HG03457 (cell line): ENCODE measurements around the gene ADORA1.

Experiments used
- ATAC-seq: cut with Tn5 transposase; IDR thresholded peaks from one replicate; pipeline ENCODE4 v1.9.1; 2021; ENCODE audit warnings: moderate number of reproducible peaks; ENCODE audit not compliant: unreplicated experiment

Gene ADORA1

DNA sequence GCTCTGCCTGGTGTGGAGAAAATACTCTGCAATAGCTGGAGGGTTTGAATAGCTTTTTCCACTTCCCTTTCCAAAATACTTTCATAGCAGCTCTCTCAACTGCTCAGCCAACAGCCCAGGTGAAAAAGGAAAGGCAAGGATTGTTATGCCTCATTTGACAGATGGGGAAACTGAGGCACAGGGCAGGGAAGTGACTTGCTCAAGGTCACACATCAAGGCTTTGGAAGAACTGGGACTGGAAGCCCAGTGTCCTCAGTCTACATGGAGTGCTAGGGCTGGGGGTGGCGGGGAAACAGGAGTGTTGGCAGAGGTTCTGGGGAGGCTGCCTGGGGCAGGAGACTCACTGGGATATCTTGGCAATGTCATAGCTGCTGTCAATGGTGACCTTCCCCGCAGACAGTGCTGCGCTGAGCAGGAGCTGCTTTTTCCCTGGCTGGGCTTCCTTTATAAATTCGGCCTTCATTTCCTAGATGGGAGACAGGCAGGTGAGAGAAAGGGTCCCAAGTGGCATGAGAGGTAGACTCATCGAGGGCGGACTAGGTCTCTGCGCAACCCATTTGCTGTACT, 54.9 kb downstream of the ADORA1 start:
- no peak for ATAC-seq

DNA sequence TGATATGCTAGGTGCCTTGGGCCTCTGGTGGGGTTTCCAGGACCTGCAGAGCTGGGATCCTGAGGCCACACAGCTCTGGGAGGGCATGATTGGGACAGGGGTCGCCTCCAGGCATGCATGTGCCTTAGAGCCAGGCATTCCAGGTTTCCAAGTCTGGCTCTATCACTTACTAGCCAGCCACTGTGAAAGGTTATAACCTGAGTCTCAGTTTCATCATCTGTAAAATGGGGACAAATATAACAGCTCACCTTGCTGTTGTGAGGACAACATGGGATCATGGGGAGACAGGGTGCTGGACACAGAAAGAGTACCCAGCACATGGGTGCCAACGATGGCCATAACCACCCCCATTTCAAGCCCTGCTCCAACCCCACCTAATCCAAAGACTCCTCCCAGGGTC, 56.3 kb downstream of the ADORA1 start:
- ATAC-seq = no peak

GRCh38 chr1:203184467-203184866, 56.9 kb downstream of the ADORA1 start:
- ATAC-seq = no peak

- ATAC-seq = no peak
These were observed 57.5 kb downstream of the ADORA1 start for GRCh38 chr1:203185061-203185461.

DNA sequence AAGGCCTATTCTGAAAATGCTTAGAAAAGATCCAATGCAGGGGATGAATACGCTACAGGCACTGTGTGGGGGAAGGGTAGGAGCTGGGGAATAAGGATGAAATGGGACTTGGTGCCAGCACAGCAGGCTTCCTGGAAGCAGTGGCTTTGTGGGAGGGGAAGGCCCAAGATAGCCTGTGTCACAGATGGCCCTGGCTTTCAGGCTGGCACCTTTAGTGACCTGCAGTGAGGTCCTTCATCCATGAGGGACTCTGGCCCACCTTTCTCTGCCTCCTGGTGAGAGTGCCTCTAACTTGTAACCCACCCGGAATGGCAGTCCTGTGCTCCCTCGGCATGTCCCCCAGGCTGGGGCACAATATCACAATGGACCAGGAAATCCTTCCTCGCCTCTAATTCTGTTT, 58.1 kb downstream of the ADORA1 start:
- no peak for ATAC-seq

- no peak for ATAC-seq
These were observed 58.5 kb downstream of the ADORA1 start for GRCh38 chr1:203186091-203186445.

GRCh38 chr1:203186446-203187303, 59.1 kb downstream of the ADORA1 start, which contains the start of gene CHI3L1:
Gene CHI3L1, minus strand, starts transcription at chr1:203186704. Its CDS starts 81 bp downstream, at chr1:203186623.
- no peak for ATAC-seq

GRCh38 chr1:203187304-203187685, 59.8 kb downstream of the ADORA1 start:
- no peak for ATAC-seq

DNA sequence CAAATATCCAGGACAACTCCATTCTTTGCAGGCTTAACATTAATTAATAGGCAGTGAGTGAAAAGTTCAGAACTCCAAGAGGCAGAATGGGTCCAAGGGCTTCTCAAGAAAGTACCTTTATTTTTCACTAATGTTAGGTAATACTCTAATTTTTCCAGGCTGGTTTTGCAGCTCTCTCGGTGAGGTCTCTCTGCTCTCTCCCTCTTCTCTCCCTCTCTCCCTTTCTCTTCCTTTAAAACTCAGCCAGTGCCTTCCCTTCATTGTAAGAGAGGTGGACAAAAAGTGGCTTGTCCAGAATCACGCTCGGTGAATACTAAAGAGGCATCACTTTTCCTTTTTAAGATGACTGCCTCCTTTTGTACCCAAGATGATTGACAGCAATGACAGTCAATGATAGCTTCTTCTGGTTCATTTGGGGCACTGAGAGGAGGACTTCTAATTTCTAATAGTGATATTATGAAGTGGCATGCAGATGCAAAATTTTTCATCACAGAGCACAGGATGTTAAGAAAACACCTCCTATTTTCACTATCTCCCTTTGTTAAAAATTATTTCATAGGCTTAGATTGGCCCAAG, 60.3 kb downstream of the ADORA1 start:
- ATAC-seq = no peak

- ATAC-seq = no peak
These were observed 61.2 kb downstream of the ADORA1 start for GRCh38 chr1:203188686-203189232.

- ATAC-seq = no peak
These were observed 62.4 kb downstream of the ADORA1 start for GRCh38 chr1:203189951-203190352.

GRCh38 chr1:203190949-203191348, 63.4 kb downstream of the ADORA1 start:
- no peak for ATAC-seq

GRCh38 chr1:203196371-203196770, 68.8 kb downstream of the ADORA1 start:
- ATAC-seq = no peak

- ATAC-seq = no peak
These were observed 70.1 kb downstream of the ADORA1 start for GRCh38 chr1:203197625-203198024.

DNA sequence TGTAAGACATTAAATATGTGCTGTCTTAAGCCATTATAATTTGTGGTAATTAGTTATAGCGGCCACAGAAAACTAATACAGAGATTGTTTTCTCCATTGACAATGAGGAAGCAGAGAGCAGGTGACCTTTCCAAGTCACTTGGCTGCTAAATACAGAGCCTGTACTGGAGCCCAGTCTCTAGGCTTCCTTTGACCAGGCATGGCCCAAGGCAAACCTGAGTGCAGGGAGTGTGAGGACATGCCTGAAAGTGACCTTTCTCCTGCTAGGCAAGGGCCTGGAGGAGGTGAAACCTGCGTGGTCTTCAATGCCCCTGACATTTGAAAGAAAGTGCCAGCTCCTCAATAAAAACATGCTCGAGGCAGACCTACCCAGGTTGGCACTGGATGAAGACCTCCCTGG, 71.5 kb downstream of the ADORA1 start:
- ATAC-seq = no peak

- ATAC-seq = no peak
These were observed 71.9 kb downstream of the ADORA1 start for GRCh38 chr1:203199481-203199815.

DNA sequence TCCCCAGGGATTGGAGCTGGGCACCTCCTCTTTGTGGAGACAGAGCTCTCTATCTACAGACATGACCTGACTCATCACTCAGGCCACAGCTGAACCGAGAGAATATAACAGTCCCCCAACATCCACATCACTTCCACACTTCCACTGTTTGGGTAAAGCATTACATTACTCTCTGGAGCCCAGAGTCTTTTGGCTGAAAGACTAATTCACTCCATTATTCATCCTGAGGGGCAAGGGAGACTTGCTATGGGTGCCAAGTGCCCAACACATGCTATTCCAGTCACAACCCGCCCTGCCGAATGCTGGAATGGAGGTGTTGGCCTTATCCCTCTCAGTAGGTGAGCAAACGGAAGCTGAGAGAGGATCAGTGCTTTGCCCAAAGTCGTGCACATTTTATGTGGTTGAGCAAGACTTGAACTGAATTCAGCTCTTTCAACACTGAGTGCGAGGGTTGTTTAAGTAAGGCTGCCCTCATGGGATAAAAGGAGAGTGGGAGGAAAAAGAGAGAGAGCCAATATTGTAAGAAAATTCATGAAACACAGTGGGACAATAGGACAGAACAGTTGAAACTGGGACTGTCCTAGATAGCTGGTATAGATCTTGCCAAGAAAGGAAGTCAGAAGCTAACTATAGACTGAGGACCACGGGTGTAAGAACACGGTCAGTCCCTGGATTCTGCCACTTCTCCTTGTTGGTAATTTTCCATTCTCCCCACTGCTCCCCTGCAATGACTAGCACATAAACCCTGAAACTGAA, 72.5 kb downstream of the ADORA1 start:
- no peak for ATAC-seq

- no peak for ATAC-seq
These were observed 73.4 kb downstream of the ADORA1 start for GRCh38 chr1:203200916-203201315.

DNA sequence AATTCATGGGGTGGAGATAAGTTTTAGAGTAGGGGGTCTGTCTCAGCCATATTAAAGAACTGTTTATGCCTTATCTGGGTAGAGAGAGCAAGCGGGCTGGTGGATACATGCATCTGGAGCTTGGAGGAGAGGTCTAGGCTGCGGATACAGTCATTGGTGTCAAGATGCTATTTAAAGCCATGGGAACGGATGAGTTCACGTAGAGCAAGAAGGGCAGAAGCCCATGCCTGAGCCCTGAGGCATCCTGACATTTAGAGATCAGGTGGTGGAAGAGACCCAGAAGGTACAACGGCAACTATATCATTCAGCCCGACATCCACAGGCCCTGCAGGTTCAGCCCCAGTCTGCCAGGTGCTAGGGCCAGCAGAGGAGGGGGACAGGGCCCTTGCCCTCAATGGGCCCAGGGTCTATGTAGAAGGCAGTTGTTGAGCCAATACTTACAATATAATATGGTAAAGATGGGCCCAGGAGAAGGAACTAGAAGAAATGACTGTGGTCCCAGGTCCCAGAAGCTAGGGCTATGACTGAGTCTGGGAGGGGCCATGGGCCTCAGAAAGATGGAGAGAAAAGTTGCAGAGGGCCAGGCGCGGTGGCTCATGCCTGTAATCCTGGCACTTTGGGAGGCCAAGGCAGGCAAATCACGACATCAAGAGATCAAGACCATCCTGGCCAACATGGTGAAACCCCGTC, 74.1 kb downstream of the ADORA1 start:
- no peak for ATAC-seq

- no peak for ATAC-seq
These were observed 75.1 kb downstream of the ADORA1 start for GRCh38 chr1:203202431-203203245.
